B cell (primary cell): ENCODE data around the gene BBS7. TPM values are rescaled to one million over a fixed set of nuclear protein-coding genes. Genes with fewer than 3 reads are reported as not detected.

ENCODE experiments used
- ATAC-seq: fragments of 200-7000 bp; cut with Tn5 transposase; one replicate; pipeline ENCODE4 v1.10.0; 2021; ENCODE audit warnings: low read depth, mild to moderate bottlenecking, moderate number of reproducible peaks, moderate library complexity
- CTCF ChIA-PET: fragments of 350-600 bp; sonication (Branson Sonifier 250); formaldehyde crosslinking; loops from one replicate; lab custom pipeline; 2021; ENCODE audit warnings: antibody characterized with exemption, inconsistent platforms; lab: Charles Lee
- POLR2A ChIA-PET: fragments of 350-600 bp; sonication (Branson Sonifier 250); formaldehyde crosslinking; loops from one replicate; lab custom pipeline; 2021; ENCODE audit warnings: antibody characterized with exemption; lab: Charles Lee
- DNase-seq: peaks from one replicate; pipeline ENCODE4 v3.0.0; 2013
- H2AFZ ChIP-seq: 2 replicates; pipeline ENCODE4 v1.6.1; 2012; ENCODE audit warnings: mild to moderate bottlenecking, low read depth, low read length; ENCODE audit not compliant: insufficient read depth, poor library complexity, severe bottlenecking
- H3K27ac ChIP-seq, 2 donors: 1 replicate in 1 of 2; 2 replicates in 1 of 2; pipeline ENCODE4 v1.5.1; 2012 to 2013; ENCODE audit warnings: low read length in 2 of 2, mild to moderate bottlenecking in 2 of 2, moderate library complexity in 1 of 2
- H3K27me3 ChIP-seq, 4 experiments: fragments of 200-600 bp in 1 of 4; sonication (generic) in 1 of 4; replicated peaks in 1 of 4; 1 replicate in 2 of 4; 2 replicates in 2 of 4; pipeline versions ENCODE4 v1.6.1 to v1.7.0; 2013 to 2016; ENCODE audit warnings: low read length in 3 of 4, mild to moderate bottlenecking in 2 of 4, mixed read lengths in 1 of 4, moderate library complexity in 1 of 4; ENCODE audit not compliant: insufficient read depth in 4 of 4, control insufficient read depth in 3 of 4; ENCODE audit errors: control extremely low read depth in 1 of 4
- H3K36me3 ChIP-seq, 2 experiments: replicated peaks in 1 of 2; 1 replicate in 1 of 2; 2 replicates in 1 of 2; pipeline versions ENCODE4 v1.6.1 to v1.7.1; 2013; ENCODE audit warnings: low read length in 1 of 2; ENCODE audit not compliant: insufficient read depth in 2 of 2, control insufficient read depth in 1 of 2; ENCODE audit errors: control extremely low read depth in 1 of 2, extremely low read depth in 1 of 2
- H3K4me1 ChIP-seq, 2 donors: fragments of 200-600 bp in 1 of 2; sonication (generic) in 1 of 2; 1 replicate in 1 of 2; 2 replicates in 1 of 2; pipeline versions ENCODE4 v1.5.1 to v1.6.1; 2013 to 2017; ENCODE audit warnings: low read length in 2 of 2; ENCODE audit not compliant: control insufficient read depth in 2 of 2, insufficient read depth in 2 of 2
- H3K4me2 ChIP-seq: replicated peaks from 2 replicates; pipeline ENCODE3; 2012; ENCODE audit warnings: mild to moderate bottlenecking, low read depth, low read length; ENCODE audit not compliant: poor library complexity, severe bottlenecking
- H3K4me3 ChIP-seq, 5 experiments: fragments of 200-600 bp in 1 of 5; sonication (generic) in 1 of 5; 1 replicate in 3 of 5; 2 replicates in 2 of 5; pipeline versions ENCODE4 v1.5.1 to v1.7.0; 2011 to 2016; ENCODE audit warnings: low read length in 4 of 5, mild to moderate bottlenecking in 4 of 5, low read depth in 2 of 5, control low read depth in 1 of 5, moderate library complexity in 1 of 5; ENCODE audit not compliant: insufficient read depth in 1 of 5; ENCODE audit errors: control extremely low read depth in 1 of 5, extremely low read depth in 1 of 5
- H3K79me2 ChIP-seq: fragments of 200-600 bp; sonication (generic); one replicate; pipeline ENCODE4 v1.6.0; 2016; ENCODE audit warnings: low read length; ENCODE audit not compliant: control insufficient read depth, insufficient read depth
- H3K9ac ChIP-seq: fragments of 200-600 bp; sonication (generic); 2 replicates; pipeline ENCODE4 v1.6.1; 2017; ENCODE audit warnings: mild to moderate bottlenecking, low read length, moderate library complexity
- H3K9me3 ChIP-seq, 3 donors: one replicate each; pipeline versions ENCODE4 v1.6.1 to v1.7.1; 2013; ENCODE audit warnings: low read length in 2 of 3; ENCODE audit not compliant: control insufficient read depth in 2 of 3, insufficient read depth in 1 of 3; ENCODE audit errors: control extremely low read depth in 1 of 3
- H4K20me1 ChIP-seq: 2 replicates; pipeline ENCODE4 v1.6.0; 2012; ENCODE audit warnings: mild to moderate bottlenecking, low read length; ENCODE audit not compliant: insufficient read depth, control insufficient read depth, poor library complexity, severe bottlenecking
- H3K27ac Mint-ChIP-seq: one replicate; pipeline ENCODE4 v1.8.0; 2021; ENCODE audit warnings: mixed read lengths
- H3K27me3 Mint-ChIP-seq: one replicate; pipeline ENCODE4 v1.8.0; 2021; ENCODE audit warnings: mixed read lengths
- H3K4me1 Mint-ChIP-seq: one replicate; pipeline ENCODE4 v1.8.0; 2021; ENCODE audit warnings: mixed read lengths
- H3K4me3 Mint-ChIP-seq: one replicate; pipeline ENCODE4 v1.8.0; 2021; ENCODE audit warnings: mixed read lengths
- H3K9me3 Mint-ChIP-seq: one replicate; pipeline ENCODE4 v1.8.0; 2022; ENCODE audit warnings: mixed read lengths; ENCODE audit not compliant: insufficient read depth
- EZH2 ChIP-seq: IDR thresholded peaks from 2 replicates; pipeline ENCODE4 v1.6.1; 2012; ENCODE audit warnings: borderline replicate concordance, low read depth, mild to moderate bottlenecking, moderate library complexity, low read length; ENCODE audit not compliant: insufficient read depth, poor library complexity, severe bottlenecking
- WGBS: methylation state at CpG from one replicate; pipeline ENCODE4 v1.1.5; 2013; ENCODE audit warnings: missing lambda C conversion rate; ENCODE audit not compliant: insufficient coverage; 5-methylcytosine and 5-hydroxymethylcytosine counted together
- intact Hi-C: fragments of 100-400 bp; cut with micrococcal nuclease; formaldehyde crosslinking; loops from one replicate; pipeline ENCODE4 v1.10.0; 2022
- polyA plus RNA-seq: library from polyadenylated mRNA; depleted of rRNA; stranded (reverse); fragments of >200 nt; gene quantifications from 2 replicates; pipeline ENCODE4 v1.2.3, GENCODE V29; 2012
- total RNA-seq, 2 donors: library from RNA; stranded (reverse); fragments of 120-200 nt in 1 of 2; gene quantifications; 1 replicate in 1 of 2; 2 replicates in 1 of 2; pipeline versions ENCODE4 v1.2.3 to v1.2.4, GENCODE V29; 2013 to 2022
- TF ChIP-seq, protein P1 (sequence below): fragments of 200-600 bp; IDR thresholded peaks from one replicate; pipeline ENCODE4 v1.8.0; 2022; ENCODE audit warnings: antibody characterized with exemption, mild to moderate bottlenecking

Gene BBS7
- total and polyA plus RNA-seq, 2 donors (not counting 1 experiment from before 2014, with no cell fraction given), result 4.3 to 9.1 TPM

DNA sequence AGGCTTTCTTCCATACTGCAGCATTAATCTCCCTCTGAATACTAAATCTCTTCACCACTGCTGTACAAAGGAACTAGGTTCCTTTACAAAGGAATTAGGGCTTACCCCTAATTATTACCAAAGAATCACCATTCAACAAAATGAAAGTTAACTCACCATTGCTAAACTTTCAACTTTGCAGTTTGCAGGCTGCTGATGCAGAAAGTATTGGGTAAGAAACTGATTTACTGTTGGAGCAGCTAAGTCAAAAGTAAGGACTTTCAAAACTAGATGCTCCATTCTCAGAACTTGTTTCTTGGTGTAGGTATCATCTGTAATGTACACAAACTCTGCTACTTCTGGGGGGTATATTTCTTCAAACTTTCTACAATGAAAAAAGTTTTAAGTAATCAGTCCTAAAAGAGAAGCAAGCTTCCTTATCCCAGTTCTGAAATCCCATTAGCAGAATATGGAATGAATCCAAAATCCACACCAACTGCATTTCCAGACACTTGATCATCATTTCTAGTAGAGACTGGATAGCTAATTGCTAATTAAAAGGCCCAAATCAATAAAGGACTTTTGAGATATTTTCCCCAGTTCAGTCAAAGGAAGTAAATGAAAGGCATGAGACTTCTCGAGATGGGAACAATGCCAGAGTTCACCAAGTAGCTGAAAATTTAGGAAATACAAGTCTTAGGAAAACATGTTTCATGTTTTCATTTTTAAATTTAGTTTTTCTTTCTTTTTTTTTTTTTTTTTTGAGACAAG lies 50.9 kb downstream of the BBS7 start:
- H3K9me3 Mint-ChIP-seq, result no peaks in the 10 kb centered on the region
- Histone ChIP-seq H3K9me3 (no peaks in the 10 kb centered on the region), H3K4me3 (no peak overlapping the region), H3K4me2 (no peak overlapping the region), H2AFZ (no peak overlapping the region), H4K20me1 (no peaks in the 10 kb centered on the region), H3K9ac (no peak overlapping the region), H3K27me3 (no peaks in the 10 kb centered on the region), H3K36me3 (peaks cover 2 to 30% of the 10 kb centered on the region in 2 experiments), H3K4me1 (peaks cover 8 to 9% of the 10 kb centered on the region in 2 donors), H3K79me2 (peaks cover 9% of the 10 kb centered on the region), H3K27ac (no peak overlapping the region)
- no peaks in the 10 kb centered on the region for H3K27me3 Mint-ChIP-seq
- ATAC-seq, result no peak
- DNase-seq, result no peak
- intact Hi-C loops, result no loop called here
- no CpG with 5 or more reads among the region's 1 CpG for WGBS
- TF ChIP-seq, protein P1, sequence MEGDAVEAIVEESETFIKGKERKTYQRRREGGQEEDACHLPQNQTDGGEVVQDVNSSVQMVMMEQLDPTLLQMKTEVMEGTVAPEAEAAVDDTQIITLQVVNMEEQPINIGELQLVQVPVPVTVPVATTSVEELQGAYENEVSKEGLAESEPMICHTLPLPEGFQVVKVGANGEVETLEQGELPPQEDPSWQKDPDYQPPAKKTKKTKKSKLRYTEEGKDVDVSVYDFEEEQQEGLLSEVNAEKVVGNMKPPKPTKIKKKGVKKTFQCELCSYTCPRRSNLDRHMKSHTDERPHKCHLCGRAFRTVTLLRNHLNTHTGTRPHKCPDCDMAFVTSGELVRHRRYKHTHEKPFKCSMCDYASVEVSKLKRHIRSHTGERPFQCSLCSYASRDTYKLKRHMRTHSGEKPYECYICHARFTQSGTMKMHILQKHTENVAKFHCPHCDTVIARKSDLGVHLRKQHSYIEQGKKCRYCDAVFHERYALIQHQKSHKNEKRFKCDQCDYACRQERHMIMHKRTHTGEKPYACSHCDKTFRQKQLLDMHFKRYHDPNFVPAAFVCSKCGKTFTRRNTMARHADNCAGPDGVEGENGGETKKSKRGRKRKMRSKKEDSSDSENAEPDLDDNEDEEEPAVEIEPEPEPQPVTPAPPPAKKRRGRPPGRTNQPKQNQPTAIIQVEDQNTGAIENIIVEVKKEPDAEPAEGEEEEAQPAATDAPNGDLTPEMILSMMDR, result no peak
- no peak for TF ChIP-seq EZH2
- H3K4me1 Mint-ChIP-seq, result peaks cover 16% of the 10 kb centered on the region
- no peak overlapping the region for H3K27ac Mint-ChIP-seq
- POLR2A ChIA-PET, result no interaction called here
- CTCF ChIA-PET, result no interaction called here
- H3K4me3 Mint-ChIP-seq, result no peak overlapping the region

DNA sequence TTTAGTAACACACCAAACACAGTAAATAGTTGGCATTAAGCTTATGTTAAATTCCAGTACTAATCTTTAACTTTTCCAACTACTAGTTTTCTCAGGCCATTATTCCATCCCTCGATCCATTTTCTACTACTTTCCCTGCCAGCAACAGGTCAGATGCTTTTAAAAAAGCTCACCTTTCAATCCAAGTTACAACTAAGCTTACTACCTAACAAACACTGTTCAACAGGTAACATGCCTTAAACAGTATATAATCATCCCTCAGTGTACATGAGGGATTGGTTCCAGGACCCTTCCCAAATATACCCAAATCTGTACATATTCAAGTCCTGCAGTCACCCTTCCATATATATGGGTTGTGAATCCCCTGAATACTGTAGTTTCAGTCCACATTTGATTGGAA lies 52.1 kb downstream of the BBS7 start:
- DNase-seq, result no peak
- intact Hi-C loops, result no loop called here
- CTCF ChIA-PET, result no interaction called here
- no peak for TF ChIP-seq EZH2
- TF ChIP-seq, protein P1, result no peak
- Histone ChIP-seq H4K20me1 (no peaks in the 10 kb centered on the region), H3K9me3 (no peaks in the 10 kb centered on the region), H3K4me2 (no peak overlapping the region), H2AFZ (no peak overlapping the region), H3K4me3 (no peak overlapping the region), H3K27me3 (no peaks in the 10 kb centered on the region), H3K9ac (no peak overlapping the region), H3K27ac (no peak overlapping the region), H3K36me3 (peaks cover 2 to 40% of the 10 kb centered on the region in 2 experiments), H3K4me1 (peaks cover 6% of the 10 kb centered on the region in 2 donors), H3K79me2 (peaks cover 9% of the 10 kb centered on the region)
- H3K27ac Mint-ChIP-seq, result no peak overlapping the region
- H3K4me3 Mint-ChIP-seq, result no peak overlapping the region
- no peaks in the 10 kb centered on the region for H3K27me3 Mint-ChIP-seq
- ATAC-seq, result no peak
- H3K9me3 Mint-ChIP-seq, result no peaks in the 10 kb centered on the region
- POLR2A ChIA-PET, result no interaction called here
- 70% methylated on average over 1 of the region's 1 CpG for whole genome bisulfite sequencing
- peaks cover 9% of the 10 kb centered on the region for H3K4me1 Mint-ChIP-seq
